NCI-H2196 treated with DMSO at 0.1 percent for 48 hours (cell line): Measurements from ENCODE around the gene MAP7D3.
"Not testable (repeated sequence)": the region's sequence is repeated elsewhere in the genome, so short reads cannot be mapped to it uniquely, and the experiment has no call there.

Experiments used
- DNase-seq: peaks from one replicate; lab custom pipeline; 2025; ENCODE audit not compliant: unreplicated experiment; lab: John Stamatoyannopoulos, UW

MAP7D3 gene, protein sequence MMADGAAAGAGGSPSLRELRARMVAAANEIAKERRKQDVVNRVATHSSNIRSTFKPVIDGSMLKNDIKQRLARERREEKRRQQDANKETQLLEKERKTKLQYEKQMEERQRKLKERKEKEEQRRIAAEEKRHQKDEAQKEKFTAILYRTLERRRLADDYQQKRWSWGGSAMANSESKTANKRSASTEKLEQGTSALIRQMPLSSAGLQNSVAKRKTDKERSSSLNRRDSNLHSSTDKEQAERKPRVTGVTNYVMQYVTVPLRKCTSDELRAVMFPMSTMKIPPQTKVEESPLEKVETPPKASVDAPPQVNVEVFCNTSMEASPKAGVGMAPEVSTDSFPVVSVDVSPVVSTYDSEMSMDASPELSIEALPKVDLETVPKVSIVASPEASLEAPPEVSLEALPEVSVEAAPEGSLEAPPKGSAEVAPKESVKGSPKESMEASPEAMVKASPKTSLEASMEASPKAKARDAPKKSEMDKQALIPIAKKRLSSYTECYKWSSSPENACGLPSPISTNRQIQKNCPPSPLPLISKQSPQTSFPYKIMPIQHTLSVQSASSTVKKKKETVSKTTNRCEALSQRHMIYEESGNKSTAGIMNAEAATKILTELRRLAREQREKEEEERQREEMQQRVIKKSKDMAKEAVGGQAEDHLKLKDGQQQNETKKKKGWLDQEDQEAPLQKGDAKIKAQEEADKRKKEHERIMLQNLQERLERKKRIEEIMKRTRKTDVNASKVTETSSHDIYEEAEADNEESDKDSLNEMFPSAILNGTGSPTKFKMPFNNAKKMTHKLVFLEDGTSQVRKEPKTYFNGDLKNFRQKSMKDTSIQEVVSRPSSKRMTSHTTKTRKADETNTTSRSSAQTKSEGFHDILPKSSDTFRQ

DNA sequence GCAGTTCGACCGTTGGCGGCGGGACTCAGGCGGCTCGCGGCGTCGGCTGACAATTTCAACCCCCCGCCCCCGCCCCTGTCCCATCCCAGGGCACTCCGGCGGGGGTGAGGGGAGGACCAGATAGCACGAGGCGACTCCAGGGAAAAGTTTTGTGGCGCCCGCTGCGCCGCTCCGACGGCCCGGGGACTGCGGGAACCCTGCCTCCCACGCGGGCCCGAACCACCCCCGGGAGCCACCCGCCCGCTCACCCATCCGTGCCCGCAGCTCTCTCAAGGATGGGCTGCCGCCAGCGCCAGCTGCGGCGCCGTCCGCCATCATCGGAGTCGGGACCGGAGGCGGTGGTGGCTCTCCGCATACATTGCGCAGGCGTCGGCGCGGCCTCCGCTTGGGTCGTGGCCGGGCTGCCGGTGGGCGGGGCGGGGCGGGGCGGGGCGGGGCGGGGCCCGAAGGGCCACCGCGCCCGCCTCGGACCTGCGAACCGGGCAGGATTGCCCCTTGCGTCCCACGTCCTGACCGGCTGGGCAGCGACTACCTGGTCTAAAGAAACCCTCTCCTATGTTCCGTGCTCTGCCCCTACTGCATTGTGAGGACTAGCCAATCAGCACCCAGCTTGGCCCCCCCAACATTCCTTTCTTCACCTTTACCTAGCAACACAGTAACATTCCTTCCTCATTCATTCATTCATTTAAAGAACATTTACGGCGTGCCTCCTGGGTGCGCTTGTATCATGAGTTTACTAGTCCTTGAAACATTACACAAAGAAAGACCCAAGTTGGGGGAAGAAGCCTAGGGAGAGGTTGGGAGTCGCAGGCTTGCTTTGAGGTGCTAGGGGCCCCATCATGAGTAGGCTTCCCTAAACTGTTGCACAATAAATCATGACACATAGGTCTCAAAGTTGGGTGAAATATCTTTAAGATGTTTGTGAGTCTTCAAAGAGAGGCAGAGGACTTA, at the start of gene MAP7D3:
Gene MAP7D3, minus strand, starts transcription at position 360 of the 951 bp plus-strand sequence. Its CDS starts 42 bp downstream, at position 318.
- peak; percentile 5 for DNase-seq

DNA sequence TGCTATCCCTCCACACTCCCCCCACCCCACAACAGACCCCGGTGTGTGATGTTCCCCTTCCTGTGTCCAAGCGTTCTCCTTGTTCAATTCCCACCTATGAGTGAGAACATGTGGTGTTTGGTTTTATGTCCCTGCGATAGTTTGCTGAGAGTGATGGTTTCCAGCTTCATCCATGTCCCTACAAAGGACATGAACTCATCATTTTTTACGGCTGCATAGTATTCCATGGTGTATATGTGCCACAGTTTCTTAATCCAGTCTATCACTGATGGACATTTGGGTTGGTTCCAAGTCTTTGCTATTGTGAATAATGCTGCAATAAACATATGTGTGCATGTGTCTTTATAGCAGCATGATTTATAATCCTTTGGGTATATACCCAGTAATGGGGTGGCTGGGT, 49.5 kb upstream of the MAP7D3 start, which contains the start of gene ADGRG4:
Gene ADGRG4, plus strand, starts transcription at position 243 of the 400 bp plus-strand sequence. CDS start 7,815 bp downstream, outside the sequence.
- DNase-seq = not testable (repeated sequence)

DNA sequence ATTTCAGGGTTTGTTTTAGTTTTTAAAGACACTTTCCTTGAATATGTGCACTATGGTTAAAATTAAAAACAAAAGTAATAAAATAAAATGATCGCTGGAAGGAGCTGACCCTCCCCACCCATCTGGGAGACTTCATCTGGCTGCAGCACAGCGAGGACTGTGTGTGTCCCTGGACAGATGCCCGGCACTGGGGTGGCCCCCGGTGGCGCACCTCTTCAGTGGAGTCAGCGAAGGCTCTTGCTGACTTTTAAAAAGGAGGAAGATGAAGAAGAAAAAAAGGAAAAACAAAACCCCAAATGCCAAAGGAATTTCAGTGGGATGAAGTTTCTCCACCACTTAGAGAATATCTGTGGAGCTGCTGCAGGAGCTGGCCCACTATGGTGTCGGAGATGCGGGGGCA, 44.2 kb upstream of the MAP7D3 start:
- no peak for DNase-seq

DNA sequence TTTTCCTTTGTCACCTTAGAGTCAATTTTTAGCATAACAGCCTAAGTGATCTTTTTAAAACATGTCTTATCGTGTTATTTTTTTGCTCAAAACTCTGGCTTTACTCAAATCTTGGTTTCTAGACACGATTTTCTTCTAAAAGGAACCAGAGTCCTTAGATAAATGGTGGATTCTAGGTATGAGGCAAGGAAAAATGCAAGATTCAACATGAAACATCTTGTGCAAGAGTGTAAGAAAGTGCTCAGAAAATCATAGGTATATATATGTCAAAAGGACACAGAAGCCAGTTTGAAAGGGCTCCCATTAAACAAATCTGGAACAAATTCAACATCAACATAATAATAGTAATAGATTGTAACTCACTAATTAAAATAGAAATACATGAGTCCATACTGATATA, 41.5 kb upstream of the MAP7D3 start:
- no peak for DNase-seq

DNA sequence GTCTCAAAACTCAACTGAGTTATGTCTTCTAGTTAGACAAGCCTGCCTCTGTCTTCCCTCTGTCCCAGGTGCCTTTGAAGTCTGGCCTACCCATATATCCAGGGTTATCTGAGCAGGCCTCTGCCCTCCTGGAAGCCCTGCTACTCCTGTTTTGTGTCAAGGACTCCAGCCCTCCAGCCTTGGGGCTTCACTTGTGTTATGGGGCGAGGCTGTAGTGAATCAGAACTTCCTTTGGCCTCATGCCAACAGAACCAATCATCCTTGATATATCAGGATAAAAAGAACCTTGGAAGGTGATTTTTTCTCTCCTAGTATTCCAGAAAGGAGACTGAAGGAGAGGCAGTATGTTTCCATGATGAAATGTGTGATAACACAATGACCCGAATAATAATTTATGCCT, 40.6 kb upstream of the MAP7D3 start:
- no peak for DNase-seq

DNA sequence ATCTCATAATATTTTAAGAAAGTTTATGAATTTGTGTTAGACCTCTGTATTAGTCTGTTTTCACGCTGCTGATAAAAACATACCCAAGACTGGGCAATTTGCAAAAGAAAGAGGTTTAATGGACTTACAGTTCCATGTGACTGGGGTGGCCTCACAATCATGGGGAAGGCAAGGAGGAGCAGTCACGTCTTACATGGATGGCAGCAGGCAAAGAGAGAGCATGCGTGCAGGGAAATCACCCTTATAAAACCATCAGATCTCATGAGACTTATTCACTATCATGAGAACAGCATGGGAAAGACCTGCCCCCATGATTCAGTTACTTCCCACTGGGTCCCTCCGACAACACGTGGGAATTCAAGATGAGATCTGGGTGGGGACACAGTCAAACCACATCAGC, 35.2 kb upstream of the MAP7D3 start:
- DNase-seq = not testable (repeated sequence)

DNA sequence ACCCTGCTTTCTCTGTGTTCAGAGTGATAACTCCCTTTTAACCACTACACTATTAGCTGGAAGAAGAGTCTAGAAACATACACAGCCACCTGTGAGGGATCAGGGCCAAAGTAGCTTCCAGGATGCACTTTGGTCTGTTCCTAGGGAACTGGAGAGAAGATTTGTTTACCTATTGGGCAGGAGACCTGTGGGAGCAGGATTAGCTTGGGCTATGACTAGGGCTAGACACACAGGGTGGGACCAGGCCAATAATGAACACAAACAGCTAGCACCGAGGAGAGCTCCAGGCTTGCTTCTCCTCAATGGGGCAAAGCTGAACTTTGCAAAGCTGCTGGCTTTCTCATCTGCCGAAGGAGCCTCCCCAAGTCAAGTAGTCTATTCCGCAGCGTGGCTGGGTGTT, 24.4 kb upstream of the MAP7D3 start:
- DNase-seq = no peak

DNA sequence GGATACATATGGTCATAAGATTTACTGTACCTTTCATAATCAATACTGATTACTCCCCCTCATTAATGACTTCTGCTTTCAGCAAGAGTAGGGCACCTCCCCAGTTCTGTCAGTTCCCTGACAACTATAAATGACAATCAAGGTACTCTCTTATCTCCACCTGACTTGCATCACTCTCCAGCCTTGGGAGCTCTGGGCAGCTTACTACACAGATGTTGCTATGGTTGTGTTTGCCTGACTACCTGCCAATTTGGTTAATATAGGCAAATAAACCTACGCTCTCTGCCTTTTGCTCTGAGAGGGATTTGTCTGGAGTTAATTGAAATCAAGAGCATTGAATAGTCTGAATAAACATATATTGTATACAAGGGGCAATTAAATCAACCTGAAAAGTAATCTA, 22.8 kb upstream of the MAP7D3 start:
- no peak for DNase-seq

DNA sequence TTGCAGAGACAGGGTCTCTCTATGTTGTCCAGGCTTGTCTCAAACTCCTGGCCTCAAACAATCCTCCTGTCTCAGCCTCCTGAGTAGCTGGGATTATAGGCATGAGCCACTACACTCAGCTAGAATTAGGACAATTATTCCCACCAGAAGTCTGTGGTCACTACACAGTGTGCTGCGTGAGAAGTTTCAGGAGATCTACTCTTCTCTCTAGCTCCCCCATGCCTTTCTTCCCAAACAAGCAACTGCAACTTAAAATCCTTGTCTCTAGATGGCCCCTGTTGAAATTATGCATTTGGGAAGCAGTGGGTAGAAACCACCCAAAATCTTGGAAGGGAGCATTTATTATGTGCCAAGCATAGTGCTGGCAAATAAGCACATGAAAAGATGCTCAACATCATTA, 21.1 kb upstream of the MAP7D3 start:
- no peak for DNase-seq

DNA sequence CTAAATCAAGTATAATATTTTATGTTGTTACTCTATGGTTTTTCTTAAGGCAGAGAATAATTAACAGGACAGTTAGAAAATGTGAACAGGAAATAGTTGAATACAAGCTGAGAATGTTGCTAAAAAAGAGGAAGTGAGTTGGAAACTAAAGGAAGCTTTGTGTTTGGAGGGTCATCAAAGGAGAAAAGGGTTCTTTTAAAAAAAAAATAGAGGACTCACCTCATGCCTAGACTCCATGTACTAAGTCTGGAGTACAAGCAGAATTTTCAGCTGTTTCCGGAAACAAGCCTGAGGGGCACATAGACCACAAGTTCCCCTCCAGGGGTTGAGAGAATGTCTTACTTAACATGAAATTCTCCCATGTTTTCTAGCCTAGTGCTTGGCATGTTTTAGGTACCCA, 20.1 kb upstream of the MAP7D3 start:
- DNase-seq = no peak

DNA sequence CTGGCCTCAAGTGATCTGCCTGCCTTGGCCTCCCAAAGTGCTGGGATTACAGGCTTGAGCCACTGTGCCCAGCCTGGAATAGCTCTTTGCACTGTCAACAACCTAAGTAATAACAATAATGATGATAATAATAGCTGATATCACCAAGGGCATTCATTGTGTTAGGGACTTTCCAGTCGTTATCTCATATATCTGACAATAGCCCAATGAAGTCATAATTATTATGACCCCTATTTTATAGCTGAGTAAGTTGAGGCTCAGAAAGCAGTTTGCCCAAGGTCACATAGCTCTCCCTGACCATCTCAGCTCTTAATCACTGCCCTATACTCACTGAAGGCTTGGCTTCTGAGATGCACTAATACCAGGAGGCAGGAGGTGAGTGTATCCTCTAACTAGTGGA, 18.7 kb upstream of the MAP7D3 start:
- DNase-seq = no peak

DNA sequence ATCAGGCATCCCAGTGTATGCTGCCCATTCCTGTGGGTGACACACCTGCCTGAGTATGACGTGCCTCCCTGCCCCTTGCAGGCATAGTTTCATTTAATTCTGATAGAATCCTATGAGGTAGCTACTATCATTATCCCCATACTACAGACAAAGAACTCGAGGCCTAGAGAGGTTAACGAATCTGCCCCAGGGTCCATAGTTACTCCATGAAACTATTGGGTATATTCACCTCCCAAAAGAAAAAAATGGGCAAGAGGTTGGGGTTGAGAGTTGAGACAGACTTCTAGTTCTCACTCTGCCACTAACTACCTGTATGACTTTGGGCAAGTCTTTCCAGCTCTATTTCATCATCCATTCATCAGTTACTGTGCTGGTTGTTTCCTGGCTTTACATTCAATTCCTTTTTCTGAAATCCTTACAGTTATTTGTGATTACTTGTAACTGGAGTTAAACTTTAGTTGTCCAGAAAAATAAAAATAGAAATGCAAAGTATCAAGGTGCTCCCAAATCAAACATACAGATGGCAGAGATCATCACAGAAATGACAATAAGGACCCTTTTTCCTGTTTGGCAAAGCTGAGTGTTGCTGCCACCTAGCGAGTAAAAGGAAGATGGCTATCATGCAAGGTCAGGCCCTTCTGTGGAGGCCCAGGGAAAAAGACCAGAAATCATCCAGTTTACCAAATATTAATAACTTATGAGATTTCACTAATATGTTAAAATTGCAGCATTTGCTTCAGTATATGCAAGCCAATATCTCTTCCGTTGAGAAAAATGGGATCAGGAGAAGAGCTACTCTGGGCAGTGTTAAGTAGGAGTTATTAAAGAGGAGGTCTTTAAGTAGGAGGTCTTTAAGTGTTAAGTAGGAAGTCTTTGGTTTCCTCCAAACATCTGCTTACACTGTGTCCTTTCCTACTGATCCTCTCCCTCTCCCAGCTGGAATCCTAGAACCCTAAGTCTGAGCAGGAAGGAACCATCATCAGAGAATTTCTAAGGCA, 17.1 kb upstream of the MAP7D3 start:
- DNase-seq = no peak

DNA sequence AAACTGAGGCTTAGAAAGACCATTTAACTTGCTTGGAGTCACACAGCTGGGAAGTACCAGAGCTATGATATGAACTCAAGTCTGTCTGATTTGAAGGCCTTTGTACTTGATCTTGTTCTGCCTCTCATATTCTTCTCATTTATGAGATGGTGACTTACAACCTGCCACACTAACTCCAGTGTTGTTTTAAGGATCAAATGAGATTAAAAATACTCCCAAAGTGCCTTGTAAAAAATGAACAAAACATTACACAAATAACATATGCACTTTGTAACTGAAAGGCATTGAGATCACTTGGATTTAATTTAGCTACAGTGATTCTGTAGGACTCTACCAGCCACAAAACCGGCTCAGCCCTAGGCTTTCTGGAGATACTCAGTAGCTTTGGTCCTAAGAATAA, 15.6 kb upstream of the MAP7D3 start:
- no peak for DNase-seq

DNA sequence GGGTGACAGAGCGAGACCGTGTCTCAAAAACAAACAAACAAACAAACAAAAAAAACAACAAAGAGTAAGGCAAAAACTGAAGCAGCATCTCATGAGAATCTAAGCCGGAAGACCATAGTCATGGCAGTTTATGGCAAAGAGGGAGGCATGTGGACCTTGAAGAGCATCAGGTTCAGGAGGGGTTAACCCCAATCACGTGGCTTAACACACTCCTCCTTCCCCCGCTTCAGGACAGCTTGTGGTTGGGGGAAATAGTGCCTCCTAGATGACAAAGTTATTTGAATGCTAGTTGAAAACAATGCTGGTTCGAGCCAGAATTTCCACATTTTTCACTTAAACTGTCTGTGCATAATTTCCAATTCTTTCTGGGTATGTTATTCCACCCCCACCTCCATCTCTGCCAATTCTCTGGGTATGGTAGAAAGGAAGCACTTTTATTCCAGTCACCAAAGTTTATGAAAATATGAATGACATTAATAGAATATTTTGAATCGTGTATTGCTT, 11.7 kb upstream of the MAP7D3 start:
- DNase-seq = no peak

DNA sequence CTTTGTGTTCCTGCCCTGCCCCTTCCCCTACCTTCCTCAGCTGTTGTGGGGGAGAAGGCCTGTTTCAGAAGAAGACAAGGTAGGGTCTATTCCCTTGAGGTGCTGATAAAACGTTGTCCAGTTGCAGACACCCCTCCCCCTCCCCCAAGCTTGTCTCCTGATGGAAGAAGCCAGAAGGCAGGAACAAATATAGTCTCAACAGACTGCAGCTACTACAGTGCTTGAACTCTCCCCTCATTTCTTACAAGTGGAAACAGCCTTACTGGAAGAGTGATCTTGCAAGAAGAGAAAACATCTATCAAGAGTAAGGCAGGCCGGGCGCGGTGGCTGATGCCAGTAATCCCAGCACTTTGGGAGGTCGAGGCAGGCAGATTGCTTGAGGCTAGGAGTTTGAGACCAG, 11.0 kb upstream of the MAP7D3 start:
- DNase-seq = no peak

DNA sequence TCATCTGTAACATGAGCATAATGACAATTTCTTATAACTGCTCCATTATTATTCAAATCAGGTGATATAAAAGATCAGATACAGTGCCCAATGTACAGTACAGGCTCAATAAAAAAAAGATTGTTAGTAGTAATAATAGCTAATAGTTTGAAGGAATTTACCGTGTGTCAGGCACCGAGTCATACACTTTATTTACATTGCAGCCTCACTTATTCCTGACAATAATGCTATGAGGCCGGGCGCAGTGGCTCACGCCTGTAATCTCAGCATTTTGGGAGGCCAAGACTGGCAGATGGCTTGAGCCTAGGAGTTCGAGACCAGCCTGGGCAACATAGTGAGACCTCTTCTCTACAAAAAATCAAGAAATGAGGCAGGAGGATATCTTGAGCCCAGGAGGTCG, 10.1 kb upstream of the MAP7D3 start:
- no peak for DNase-seq

DNA sequence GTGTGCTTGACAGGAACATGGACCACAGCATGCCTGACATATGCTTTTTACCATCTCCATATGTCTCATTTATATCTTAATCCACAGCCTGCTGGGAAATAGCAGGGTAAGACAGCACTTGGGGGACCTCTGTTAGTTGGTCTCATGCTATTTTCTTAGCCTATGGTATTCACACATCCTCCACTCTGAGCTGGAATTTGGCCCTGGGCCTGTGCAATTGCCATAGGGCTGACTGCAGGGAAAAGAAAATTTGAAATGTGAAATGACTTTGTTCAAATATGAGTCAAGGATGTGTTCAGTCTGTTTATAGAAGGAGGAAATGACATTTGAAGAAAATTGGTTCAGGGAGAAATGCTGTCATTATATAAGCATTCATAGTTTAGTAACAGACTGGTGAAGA, 9.6 kb upstream of the MAP7D3 start:
- DNase-seq = no peak

DNA sequence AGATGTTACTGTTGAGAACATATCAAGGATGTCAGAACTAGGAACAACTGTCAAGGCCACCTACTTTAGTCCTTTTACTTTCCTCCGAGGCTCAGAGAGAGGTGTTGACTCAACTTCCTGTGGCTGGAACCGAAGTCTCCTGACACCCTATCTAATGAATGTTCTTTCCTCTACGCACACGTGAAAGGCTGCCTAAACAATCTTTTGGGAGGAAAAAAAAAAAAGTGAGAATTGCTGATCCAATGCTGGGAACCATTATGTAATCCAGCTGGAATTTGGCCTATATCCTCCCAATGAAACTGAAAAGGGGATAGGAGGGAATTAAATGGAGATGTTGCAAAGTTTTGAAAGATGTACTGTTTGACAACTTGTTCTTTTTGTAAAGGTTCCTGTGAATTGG, 8.3 kb upstream of the MAP7D3 start:
- no peak for DNase-seq

DNA sequence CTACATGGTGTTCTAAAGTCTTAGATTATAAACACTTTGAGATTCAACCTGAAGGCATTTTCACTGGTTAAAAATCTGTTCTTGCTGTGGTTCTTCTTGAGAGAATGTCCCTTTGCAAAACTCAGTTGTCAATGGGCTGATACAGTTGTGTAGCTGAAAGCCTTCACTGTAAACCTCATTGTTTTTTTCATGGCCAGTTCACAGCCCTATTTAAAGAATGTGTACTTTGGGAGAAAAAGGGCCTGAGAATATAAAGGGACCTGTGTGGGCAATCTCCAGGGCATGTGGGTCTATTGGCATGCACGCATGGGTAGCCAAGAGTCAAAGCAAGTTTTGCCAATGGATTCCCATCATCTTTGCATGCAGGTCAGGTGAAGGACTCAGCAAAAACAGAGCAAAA, 7.8 kb upstream of the MAP7D3 start:
- no peak for DNase-seq

DNA sequence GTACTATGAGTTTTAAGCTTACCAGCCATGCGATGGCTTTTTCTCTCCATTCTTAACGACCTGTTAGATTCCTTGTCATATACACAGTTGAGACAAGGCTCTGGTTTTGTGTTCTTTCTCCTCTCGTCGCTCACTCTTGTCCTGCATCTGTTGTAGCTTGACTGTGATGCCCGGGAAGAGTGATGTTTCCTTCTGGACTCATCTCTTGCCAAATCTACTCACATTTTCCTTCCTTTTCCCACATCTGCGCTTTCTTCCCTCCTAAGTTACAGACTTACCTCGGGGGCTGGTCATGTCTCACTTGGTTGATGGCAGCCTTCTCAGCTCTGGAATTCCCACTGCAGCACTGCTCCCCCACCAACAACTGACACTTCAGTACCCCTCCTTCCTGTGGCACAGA, 4.8 kb upstream of the MAP7D3 start:
- no peak for DNase-seq
